SU-DHL-6 (cell line): ENCODE data around the gene FOCAD.

Experiments
- CTCF ChIP-seq: fragments of 200-600 bp; sonication (generic); IDR thresholded peaks from one replicate; pipeline ENCODE4 v1.5.1; 2017; ENCODE audit warnings: antibody characterized with exemption, mild to moderate bottlenecking, low read length, moderate library complexity; ENCODE audit not compliant: insufficient read depth, poor library complexity, severe bottlenecking
- EZH2phosphoT487 ChIP-seq: fragments of 200-600 bp; sonication (generic), shearing (Covaris generic); conservative IDR thresholded peaks from 2 replicates; pipeline ENCODE4 v1.6.1; 2018; ENCODE audit warnings: mild to moderate bottlenecking, antibody characterized with exemption, low read length, moderate library complexity, mixed read lengths

- TF ChIP-seq CTCF (no peak), EZH2phosphoT487 (no peak)
Measured at GRCh38 chr9:20854444-20854843, 170.4 kb downstream of the FOCAD start.
